HCEC 1CT (cell line): Measurements from ENCODE around the gene PCSK9.
A peak's percentile ranks its signal among the peaks of the same experiment; 100 is the strongest.

Experiments used
- DNase-seq: peaks from one replicate; pipeline ENCODE4 v3.0.0-alpha.2; 2017

PCSK9 gene

DNA sequence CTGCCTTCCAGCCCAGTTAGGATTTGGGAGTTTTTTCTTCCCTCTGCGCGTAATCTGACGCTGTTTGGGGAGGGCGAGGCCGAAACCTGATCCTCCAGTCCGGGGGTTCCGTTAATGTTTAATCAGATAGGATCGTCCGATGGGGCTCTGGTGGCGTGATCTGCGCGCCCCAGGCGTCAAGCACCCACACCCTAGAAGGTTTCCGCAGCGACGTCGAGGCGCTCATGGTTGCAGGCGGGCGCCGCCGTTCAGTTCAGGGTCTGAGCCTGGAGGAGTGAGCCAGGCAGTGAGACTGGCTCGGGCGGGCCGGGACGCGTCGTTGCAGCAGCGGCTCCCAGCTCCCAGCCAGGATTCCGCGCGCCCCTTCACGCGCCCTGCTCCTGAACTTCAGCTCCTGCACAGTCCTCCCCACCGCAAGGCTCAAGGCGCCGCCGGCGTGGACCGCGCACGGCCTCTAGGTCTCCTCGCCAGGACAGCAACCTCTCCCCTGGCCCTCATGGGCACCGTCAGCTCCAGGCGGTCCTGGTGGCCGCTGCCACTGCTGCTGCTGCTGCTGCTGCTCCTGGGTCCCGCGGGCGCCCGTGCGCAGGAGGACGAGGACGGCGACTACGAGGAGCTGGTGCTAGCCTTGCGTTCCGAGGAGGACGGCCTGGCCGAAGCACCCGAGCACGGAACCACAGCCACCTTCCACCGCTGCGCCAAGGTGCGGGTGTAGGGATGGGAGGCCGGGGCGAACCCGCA is at the start of gene PCSK9:
Gene PCSK9, plus strand, starts transcription at position 207 of the 741 bp plus-strand sequence. Its CDS starts 290 bp downstream, at position 497.
- peak; percentile 89 for DNase-seq

DNA sequence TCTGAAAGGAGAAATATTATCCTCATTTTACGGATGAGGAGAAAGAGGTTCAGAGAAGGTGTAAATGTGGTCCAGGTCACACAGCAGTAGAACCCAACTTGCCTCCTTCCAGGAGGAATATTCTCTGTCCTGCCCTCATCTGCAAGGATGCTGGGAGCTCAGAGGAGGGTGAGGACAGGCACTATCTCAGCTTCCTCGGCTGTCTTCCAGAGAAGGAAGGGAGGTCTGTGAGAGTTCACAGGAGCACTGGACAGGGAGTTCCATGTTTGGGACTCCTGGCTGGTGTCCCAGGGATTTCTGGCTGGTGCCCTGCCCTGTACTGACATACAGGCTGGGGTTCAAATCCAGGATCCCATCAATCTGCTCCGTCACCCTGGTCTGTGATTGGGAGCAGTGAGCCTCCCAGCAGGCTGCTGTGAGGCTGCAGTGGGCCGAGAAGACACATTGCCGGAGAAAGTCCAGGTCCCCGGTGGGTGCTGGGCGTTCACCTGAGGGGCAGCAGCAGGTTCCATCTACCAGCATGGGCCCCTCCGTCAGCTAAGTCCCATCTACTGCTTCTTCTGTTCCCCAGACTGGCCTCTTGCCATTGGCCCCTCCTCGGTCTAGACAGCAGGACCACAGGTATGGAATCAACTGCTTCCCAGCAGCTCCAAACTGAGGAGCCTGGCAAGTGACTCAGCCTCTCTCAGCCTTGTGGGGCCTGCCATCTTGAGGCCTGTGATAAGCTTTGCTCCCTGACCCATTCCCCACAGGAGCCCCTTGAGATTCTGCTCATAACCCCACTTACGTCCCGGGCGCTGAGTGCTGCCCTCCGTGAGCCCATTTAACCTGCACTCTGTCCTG is 49.2 kb upstream of the PCSK9 start:
- DNase-seq, result no peak

DNA sequence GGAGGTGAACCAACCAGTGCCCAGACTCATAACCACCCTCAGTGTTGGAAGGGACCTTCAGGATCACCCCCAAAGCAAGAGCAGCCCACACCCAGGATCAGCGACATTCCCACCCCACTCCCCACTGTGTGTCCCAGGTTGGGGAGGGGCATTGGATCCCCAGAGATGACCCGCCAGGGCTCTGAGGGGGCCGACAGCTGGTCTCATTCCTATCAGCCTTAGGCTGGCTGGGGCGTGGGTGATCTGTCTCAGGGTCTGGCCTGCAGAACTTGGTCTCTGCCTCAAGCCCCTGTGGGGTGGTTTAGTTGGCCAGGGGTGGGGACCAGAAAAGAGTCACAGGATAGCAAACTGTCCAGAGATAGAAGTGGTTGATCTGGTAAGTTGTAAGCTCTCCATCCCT is 48.4 kb upstream of the PCSK9 start:
- no peak for DNase-seq

DNA sequence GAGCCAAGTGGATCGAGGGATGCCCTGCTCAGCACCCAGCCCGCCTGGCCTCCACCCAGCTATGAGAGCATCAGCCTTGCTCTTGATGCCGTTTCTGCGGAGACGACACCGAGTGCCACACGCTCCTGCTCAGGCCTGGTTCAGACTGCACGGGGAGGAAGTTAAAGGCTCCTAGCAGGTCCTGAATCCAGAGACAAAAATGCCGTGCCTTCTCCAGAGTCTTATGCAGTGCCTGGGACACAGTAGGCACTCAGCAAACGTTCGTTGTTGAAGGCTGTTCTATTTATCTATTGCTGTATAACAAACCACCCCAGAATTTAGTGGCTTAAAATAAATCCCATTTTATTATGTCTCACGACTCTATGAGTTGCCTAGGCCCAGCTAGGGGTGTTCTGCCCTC is 47.4 kb upstream of the PCSK9 start:
- DNase-seq, result no peak

DNA sequence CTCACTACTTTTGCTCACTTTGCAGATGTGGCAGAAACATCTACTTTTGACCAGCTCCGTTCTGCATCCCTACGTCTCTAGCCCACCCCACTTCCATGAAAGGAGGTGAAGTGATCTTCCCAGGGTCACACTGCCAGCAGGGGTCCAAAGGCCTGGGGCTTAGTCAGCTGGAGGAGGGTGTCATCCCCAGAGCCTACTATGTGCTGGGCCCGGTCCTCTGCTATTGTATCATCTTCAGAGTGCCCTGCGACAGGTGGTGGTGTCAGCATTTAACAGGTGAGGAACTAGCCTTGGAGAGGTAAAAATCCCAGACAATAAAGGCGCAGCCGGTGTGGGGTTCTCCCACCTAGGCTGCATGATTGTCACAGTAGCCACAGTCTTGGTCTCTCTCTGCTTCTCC is 46.2 kb upstream of the PCSK9 start:
- DNase-seq, result no peak

DNA sequence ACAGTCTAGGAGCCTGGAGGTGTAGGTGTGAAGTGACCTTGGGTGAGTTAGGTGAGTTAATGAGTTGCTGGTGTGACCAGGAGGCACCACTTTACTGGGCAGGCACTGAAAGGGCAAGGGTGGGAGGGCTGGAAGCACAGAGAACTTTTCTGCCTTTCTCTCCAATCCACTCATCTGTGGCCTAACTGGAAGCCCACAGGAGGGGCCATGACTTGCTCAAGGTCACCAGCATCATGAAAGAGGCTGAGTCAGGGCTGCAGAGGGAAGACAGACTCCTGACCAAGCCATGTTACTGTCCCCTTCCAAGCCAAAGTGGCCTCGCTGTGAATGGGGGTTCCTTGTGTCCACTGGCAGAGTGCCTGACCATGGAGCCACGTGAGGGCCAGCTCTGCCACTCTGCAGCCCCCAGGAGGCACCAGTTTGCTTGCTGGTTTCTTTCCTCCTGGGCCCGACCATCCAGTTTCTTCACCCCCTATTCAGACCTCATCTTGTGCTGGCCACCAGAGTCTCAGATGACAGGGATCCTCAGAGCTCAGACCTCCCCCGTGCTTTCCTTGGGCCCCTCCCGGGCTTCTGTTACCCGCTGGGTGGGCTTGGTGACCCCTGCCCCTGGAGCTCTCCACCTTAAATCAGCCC is 44.9 kb upstream of the PCSK9 start:
- no peak for DNase-seq

DNA sequence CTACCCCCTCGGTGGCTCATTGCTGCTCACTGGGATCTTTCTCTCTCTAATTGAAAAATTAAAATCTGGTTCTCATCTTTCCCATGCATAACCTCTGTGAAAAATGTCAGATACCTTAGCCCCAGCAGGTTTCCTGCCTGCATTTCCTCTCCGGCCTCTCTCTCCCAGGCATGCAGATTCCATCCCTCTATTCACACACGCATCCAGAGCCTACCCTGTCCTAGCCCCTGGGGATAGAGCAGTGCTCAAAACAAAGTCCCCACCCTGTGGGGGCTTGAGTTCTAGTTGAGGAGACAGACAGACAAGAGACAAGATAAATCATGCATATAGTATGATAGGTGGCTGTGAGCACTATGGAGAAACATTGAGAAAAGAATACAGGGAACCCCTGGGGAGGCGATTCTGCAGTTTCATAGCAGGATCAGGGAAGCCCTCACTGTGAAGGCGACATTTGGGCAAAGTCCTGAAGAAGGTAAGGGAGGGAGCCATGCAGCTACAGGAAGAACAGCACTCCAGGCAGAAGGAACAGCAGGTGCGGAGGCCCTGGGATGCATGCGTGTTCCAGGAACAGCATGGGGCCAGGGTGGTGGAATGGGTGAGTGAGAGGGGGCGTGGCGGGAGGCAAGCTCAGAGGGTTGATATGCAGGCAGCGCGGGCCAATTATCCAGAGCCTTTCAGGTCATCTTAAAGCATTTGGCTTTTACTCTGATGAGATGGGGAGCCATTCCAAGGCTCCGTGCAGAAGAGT is 44.2 kb upstream of the PCSK9 start:
- no peak for DNase-seq

DNA sequence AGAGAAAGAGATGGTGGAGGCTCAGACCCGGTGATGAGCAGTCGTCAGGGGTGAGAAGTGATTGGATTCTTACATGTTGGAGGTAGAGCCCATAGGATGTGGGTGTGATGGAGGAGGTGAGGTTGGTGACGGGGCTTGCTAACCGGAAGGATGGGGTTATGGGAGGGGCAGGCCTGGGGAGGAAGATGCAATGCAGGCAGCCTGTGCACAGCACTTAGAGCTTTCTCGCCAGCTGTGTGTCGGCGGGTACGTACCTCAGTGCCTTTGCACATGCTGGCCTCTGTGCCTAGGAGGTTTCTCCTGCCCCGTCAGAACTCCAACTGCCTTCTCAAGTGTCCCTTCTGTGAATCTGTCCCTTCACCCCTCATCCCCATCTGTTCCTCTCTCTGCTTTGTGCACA is 43.5 kb upstream of the PCSK9 start:
- no peak for DNase-seq

DNA sequence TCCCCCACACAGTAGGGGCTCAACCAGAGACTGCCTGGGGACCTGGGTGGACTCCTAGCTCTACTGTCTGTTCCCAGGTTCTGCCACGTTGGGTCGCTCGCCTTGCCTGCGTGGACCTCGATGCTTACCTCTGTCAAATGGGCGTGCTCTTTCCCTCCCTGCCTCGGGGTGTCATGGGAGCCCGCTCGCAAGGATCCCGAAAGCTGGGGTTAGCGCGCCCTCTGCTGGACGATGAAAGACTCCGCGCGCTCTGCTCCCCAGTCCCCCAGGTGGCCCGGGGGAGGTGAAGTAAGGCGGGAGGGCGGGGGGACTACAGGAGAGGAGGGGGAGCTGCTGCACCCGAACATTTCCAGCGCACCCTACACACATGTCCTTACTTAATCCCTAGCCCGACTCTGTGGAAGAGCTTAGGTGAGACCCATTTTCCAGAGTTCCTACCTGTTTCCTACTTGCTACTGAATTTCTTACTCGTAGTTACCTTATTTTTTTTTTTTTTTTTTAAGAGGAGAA is 42.9 kb upstream of the PCSK9 start:
- DNase-seq, result peak; percentile 57

DNA sequence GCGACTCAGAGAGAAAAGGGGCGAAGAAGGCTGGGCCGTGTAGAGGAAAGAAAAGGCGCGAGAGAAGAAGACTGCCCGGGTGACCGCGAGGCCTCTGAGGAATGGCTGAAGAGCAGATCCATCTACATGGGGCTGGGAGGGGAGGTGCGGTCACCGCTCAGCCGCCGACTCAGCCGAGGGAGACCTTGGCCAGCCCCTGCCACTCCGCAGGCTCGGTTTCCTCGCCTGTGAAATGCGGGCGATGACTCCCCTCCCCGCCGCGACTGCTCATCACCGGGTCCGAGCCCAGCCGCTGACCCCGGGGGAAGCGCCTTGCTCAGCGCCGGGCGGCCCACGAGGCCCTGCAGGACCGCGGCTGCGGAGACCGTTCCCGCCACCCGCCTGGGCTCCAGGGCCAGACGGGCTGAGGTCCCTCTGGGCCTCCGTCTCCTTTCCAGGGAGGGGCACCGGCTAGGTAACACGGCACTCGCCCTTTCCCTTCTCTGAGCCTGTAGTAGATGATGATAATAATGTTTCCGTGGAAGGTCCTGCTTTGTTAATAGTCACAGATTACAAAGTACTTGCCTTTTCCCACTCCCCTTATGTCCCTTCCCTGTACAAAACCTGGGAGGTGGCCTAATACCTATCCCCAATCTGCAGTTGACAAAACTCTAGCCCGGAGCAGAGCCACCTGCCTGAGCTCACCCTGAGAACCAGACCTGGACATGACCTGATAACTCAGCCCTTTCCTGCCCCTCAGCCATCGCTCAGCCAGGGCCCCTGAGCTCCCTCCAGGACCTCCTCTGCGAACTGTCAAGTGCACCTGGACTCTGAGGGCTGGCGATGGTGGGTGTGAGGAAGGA is 42.3 kb upstream of the PCSK9 start:
- no peak for DNase-seq

DNA sequence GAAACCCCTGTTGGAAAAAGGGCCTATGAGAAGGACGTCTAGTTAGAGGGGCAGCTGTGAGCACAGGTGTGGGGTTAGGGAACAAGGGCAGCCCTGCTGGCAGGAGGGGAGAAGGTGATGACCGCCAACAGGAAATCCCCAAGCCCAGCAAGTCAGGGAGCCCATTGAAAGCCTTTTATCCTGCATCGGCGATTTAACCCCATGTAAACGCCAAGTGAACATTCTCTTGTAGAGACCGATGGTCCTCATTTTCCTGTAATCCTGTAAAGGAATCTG is 41.7 kb upstream of the PCSK9 start:
- DNase-seq, result no peak

DNA sequence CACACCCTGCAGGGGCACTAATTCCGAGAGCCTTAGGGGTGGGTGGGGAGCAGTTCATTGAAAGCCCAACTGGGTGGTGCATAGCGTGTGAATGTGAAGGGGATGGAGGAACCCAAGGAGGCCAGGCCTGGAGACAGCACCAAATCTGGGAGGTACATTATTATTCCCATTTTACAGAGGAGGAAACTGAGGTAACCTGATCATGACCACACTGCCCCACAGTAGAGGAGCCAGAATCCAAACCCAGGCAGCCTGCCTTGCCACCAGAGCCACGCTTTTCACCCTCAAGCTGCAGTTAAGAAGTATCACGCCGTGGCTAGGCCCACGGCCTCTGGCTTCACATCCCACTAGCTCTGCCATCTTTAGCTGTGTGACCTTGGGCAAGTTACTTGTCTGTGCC is 41.2 kb upstream of the PCSK9 start:
- DNase-seq, result no peak

DNA sequence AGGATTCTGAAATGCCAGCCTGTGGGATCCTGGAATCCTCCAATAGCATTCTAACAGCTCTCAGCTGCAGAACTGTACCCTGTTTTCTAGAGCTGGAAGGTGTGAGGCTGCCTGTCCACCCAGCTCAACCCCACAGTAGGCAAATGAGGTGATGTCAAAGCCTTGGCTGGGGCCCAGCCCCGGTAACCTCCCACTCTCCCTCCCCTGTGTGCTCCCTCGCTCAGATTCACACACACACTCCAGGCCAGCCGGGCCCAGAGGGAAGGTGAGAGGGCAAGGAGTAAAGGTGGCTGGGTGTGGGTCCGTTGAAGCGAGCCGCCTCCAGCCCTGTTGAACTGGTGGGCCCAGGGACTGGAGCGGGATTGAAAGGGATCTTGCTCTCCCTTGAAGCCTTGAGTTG is 40.7 kb upstream of the PCSK9 start, which contains the start of gene BSND:
Gene BSND, plus strand, starts transcription at position 257 of the 400 bp plus-strand sequence. CDS start 254 bp downstream, outside the sequence.
- DNase-seq, result no peak

DNA sequence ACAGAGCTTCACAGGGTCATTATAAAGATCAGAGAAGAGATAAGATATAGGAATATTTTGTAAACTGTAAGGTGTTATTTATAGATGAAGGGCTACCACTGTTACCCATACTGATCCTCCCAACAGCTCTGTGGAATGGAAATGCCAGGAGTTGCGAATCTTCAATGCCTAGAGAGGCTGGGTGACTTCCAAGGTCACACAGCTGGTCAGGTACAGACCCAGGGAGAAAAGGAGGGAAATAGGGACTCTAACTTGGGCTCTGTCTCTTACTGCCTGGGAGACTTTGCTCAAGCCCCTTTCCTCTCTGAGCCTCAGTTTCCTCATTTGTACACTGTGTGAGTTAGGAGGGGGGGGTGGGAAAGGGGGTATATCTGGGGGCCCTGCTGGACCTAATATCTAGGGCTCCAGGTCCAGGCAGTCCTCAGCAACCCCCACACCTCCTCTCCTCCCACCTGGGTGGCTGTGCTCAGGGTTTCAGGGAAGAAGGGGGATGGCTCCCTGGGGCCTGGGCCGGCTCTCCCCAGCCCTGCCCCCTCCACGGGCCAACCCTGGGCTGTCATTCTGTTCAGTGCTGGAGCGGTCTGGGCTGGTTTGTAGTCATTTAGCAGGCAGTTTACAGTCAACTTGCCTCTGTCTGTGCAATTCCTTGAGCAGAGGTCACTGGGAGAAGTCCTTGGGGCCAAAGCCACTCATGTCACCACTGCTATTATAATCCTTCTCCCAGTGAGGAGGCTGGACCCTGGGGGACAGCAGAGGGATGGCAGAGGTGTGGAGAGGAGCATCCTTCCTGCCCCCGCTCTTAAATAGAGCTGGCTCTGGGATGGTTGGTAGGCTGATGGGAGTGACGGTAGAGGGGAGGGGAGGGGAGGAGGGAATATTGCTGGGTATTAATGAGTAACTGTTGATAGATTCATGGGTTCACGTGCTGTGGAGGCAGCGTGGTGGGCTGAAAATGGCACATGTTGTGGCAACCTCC is 39.0 kb upstream of the PCSK9 start:
- no peak for DNase-seq

DNA sequence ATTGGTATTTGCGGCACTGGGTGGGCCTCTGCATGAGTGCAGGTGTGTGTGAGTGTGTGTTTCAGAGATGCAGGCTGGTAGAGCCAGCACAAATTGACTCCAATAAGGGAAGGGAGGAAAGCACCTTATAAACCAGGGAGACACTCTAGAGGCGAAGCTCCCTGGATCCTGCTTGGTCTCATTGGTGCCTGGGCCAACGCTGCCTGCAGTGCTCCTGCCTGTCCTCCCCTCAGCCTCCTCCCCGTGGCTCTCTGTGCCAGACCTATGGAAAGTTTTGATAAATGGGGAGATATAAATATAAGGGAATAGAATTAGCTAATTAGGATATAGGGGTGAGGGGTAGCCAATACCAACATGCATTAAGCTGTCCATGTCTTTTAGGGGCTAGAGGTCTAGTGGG is 38.0 kb upstream of the PCSK9 start:
- no peak for DNase-seq

DNA sequence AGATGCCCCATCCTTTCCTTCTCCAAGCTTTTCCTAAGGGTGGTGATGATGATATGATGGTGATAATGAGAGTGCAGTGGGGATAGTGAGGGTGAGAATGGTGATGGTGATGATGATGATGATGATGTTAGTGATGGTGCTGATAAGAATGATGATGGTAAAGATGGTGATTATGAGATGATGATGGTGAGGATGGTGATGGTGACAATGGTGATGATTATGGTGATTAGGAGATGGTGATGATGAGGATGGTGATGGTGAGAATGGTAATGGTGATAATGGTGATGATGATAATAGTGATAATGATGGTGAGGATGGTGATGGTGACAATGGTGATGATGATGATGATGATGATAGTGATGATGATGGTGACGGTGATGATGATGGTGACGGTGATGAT is 36.7 kb upstream of the PCSK9 start:
- DNase-seq, result no peak

DNA sequence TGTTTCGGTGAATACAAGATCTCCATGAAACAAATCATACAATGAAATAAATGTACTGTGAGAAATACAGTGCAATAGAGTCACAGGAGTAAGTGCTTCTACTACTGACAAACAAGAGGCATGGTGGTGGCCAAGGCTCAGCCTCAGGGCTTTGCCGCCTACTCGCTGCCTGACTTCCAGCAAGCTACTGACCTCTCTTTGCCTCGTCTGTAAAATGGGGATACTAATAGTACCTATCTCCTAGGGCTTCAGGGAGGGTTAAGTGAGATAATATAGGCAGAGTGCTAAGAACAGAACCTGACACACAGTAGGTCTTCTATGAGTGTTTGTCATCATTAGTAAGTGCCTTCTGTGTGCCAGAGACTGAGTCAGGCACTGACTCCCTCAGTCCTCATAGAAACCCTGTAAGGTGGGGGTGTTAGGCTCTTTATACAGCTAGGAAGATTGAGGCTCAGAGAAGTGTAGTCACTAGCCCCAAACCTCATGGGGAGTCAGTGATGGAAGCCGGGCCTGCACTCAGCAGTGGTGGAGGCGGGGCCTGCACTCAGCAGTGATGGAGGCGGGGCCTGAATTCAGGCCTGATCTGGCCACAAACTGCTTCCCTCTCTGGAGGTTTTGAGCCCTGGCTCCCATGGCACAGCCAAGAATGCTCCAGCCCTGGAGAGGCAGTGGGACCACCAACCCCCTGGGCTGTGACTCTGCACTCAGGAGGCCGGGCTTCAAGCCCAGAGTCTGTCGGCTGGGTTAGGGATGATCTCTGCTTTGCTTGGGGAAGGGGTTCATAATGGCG is 33.8 kb upstream of the PCSK9 start:
- peak; percentile 16 for DNase-seq

DNA sequence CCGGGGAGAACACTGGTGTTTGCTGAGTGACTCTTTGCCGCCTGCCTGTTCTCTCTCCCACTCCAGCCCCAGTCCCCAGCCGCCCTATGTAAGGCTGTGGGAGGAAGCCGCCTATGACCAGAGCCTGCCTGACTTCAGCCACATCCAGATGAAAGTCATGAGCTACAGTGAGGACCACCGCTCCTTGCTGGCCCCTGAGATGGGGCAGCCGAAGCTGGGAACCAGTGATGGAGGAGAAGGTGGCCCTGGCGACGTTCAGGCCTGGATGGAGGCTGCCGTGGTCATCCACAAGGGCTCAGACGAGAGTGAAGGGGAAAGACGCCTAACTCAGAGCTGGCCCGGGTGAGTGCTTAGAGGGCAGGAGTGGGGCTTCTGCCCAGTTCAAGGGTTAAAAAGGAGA is 32.4 kb upstream of the PCSK9 start:
- DNase-seq, result no peak

DNA sequence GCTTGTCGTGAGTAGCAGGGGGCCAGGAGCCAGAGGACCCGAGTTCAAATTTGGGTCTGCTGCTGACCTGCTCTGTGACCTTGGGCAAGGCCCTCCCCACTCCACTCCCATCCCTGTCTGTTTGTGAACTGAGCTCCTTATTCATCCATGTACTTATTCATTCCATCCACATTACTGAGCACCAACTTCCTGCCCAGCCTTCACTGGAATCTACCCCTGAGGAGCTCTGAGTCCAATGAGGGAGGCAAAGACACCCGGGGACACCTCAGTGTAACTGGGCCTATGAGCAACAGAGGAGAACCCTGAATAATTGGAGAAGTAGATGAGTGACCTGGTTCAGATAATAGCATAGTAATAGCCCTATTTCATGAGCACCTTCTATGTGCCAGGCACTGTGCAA is 31.7 kb upstream of the PCSK9 start:
- peak; percentile 88 for DNase-seq
